Endothelial cell (in vitro differentiated cells): Measurements from ENCODE around the gene SH3TC1. TPM values are rescaled to one million over a fixed set of nuclear protein-coding genes. Genes with fewer than 3 reads are reported as not detected.

Experiments
- DNase-seq: peaks from one replicate; pipeline ENCODE4 v3.0.0; 2021; ENCODE audit warnings: low spot score
- H3K27ac Mint-ChIP-seq: one replicate; pipeline ENCODE4 v1.8.0; 2021; ENCODE audit warnings: mixed read lengths, inconsistent platforms; ENCODE audit not compliant: unreplicated experiment
- H3K27me3 Mint-ChIP-seq: one replicate; pipeline ENCODE4 v1.8.0; 2021; ENCODE audit warnings: mild to moderate bottlenecking, moderate library complexity, mixed read lengths, inconsistent platforms; ENCODE audit not compliant: unreplicated experiment
- H3K36me3 Mint-ChIP-seq: one replicate; pipeline ENCODE4 v1.8.0; 2021; ENCODE audit warnings: mild to moderate bottlenecking, low read depth, mixed read lengths, inconsistent platforms; ENCODE audit not compliant: unreplicated experiment
- H3K4me1 Mint-ChIP-seq: one replicate; pipeline ENCODE4 v1.8.0; 2021; ENCODE audit warnings: mild to moderate bottlenecking, mixed read lengths, inconsistent platforms; ENCODE audit not compliant: unreplicated experiment
- H3K4me3 Mint-ChIP-seq: one replicate; pipeline ENCODE4 v1.8.0; 2021; ENCODE audit warnings: mild to moderate bottlenecking, mixed read lengths, inconsistent platforms; ENCODE audit not compliant: unreplicated experiment
- H3K9me3 Mint-ChIP-seq: one replicate; pipeline ENCODE4 v1.8.0; 2021; ENCODE audit warnings: mixed read lengths, inconsistent platforms; ENCODE audit not compliant: unreplicated experiment
- CTCF ChIP-seq: fragments of 200-600 bp; sonication (generic); IDR thresholded peaks from one replicate; pipeline ENCODE4 v1.5.0; 2021; ENCODE audit warnings: antibody characterized with exemption; ENCODE audit not compliant: unreplicated experiment
- total RNA-seq: library from RNA; stranded (reverse); fragmentation: NEBNext Ultra II Directional; extraction: Animal tissue kit (Norgen Biotek cat#: 25700); gene quantifications from one replicate; pipeline ENCODE4 v1.2.1, GENCODE V29; 2021; ENCODE audit not compliant: unreplicated experiment

Gene SH3TC1
- total RNA-seq, 1 donor from 2014 or later = 114 TPM

- H3K9me3 Mint-ChIP-seq = no peaks in the 10 kb centered on the region
- DNase-seq = no peak
- H3K27me3 Mint-ChIP-seq = peaks cover 10% of the 10 kb centered on the region
- TF ChIP-seq CTCF = no peak
- no peaks in the 10 kb centered on the region for H3K36me3 Mint-ChIP-seq
- no peak overlapping the region for H3K4me3 Mint-ChIP-seq
- H3K27ac Mint-ChIP-seq = no peak overlapping the region
- H3K4me1 Mint-ChIP-seq = no peaks in the 10 kb centered on the region
These were observed 56.8 kb downstream of the SH3TC1 start for GRCh38 chr4:8255698-8256441.

GRCh38 chr4:8257854-8258253 lies 58.8 kb downstream of the SH3TC1 start:
- Mint-ChIP-seq H3K36me3 (no peaks in the 10 kb centered on the region), H3K4me1 (no peaks in the 10 kb centered on the region), H3K9me3 (no peaks in the 10 kb centered on the region), H3K27me3 (peaks cover 7% of the 10 kb centered on the region), H3K27ac (no peak overlapping the region), H3K4me3 (no peak overlapping the region)
- no peak for TF ChIP-seq CTCF
- no peak for DNase-seq

GRCh38 chr4:8258552-8259212 lies 59.6 kb downstream of the SH3TC1 start:
- H3K27ac Mint-ChIP-seq = no peak overlapping the region
- no peaks in the 10 kb centered on the region for H3K36me3 Mint-ChIP-seq
- H3K4me1 Mint-ChIP-seq = no peaks in the 10 kb centered on the region
- H3K9me3 Mint-ChIP-seq = no peaks in the 10 kb centered on the region
- no peak overlapping the region for H3K4me3 Mint-ChIP-seq
- DNase-seq = no peak
- no peak for TF ChIP-seq CTCF
- peaks cover 7% of the 10 kb centered on the region for H3K27me3 Mint-ChIP-seq

GRCh38 chr4:8259743-8260430 lies 60.8 kb downstream of the SH3TC1 start:
- Mint-ChIP-seq H3K4me1 (no peaks in the 10 kb centered on the region), H3K27me3 (peaks cover 9% of the 10 kb centered on the region), H3K4me3 (no peak overlapping the region), H3K9me3 (no peaks in the 10 kb centered on the region), H3K27ac (no peak overlapping the region), H3K36me3 (no peaks in the 10 kb centered on the region)
- no peak for TF ChIP-seq CTCF
- no peak for DNase-seq
